ENCODE data around the gene GDA.

The GDA gene

DNA sequence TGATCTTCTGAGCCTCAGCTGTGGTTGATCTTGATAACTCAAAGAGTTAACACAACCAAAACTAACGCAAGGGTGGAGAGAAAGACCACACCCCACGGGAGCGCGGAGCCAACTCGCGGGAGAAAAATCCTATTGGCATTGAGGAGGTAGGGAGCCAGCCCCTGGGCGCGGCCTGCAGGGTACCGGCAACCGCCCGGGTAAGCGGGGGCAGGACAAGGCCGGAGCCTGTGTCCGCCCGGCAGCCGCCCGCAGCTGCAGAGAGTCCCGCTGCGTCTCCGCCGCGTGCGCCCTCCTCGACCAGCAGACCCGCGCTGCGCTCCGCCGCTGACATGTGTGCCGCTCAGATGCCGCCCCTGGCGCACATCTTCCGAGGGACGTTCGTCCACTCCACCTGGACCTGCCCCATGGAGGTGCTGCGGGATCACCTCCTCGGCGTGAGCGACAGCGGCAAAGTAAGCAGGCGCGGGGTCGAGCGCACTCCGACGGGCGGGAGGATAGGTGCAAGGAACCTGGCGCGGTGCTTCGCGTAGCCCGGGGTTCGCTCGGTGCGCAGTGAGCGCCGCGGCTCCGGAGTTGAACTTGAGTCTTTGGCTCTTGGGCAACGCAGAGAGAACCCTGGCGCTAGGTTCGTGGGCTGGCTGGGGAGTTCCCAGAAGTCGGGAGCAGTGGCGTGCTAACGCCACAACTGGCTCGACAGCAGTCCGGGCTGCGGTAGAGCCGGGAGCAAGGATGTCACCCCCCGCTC lies at the start of gene GDA:
TSS of gene GDA (plus strand) at position 210 of the 745 bp plus-strand sequence. CDS start at position 330, 120 bp downstream.
- DNase-seq (ENCODE audit: low spot score), result no peak

DNA sequence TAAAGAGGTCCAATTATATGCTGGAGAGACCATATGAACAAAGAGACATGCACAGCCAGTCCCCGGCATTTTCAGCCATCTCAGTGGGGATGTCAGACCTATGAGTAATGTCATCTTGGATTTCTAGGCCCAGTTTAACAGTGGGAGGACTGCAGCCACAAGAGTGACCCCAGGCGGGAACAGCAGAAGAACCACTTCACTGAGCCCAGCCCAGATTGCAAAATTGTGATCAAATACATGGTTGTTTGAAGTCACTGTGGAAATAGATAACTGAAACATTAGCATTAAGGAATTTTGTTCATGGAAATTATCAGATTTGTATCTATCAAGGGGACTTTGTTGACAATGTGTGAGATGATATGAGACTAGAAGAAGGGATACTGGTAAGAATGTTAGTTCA lies 46.7 kb upstream of the GDA start:
- DNase-seq (ENCODE audit: low spot score), result no peak

DNA sequence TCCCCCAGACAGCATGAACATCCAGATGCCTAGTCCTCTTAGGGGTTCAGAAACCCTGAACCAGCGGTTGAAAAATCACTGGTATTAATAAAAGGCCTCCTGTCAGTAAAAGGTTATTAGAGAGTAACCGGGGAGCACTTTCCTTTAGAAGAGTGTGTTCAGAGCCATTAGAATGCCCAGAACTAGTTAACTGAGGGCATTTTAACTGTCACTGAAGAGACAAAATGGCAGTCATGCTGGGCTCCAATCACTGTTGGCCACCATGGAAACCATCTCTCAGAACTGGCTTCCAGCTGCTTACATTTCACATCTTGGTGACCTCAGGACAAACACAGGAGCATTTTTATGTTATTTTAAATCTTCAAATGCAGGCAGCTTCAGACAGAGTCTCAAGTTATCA lies 36.2 kb upstream of the GDA start:
- DNase-seq (ENCODE audit: low spot score), result no peak

DNA sequence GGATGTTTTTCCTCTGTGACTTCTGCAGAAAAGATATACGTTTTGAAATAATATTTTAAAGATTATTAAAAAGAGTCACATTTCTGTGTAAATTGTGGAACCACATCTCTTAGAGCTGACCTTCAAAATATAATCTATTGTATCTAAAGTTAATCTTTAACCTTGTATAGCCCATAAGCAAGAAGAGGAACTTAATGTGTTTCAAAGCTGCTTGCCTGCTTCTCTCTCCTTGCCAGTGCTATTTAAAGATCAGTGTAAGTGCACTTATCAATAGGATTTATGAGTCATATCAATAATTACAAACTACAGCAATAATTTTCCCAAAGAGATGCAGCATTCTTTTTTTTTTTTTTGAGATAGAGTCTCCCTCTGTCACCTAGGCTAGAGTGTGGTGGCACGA lies 29.4 kb upstream of the GDA start:
- DNase-seq (ENCODE audit: low spot score), result no peak

DNA sequence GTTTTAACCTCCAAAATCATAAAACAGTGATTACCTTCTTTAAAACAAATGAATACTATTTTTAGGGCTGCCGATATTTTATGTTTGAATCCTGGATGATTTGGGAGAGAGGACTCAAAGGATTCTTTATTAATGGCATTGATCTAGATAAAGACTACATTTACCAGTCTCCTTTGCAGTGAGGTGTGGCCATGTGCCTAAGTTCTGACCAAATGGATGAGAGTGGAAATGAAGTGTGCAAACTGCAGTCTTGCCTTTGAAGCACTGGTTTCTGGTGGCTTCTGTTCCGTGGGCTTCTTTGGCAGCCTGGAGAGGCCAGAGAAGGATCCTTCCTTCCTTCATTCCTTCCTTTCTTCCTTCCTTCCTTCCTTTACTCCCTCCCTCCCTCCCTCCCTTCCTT lies 24.3 kb upstream of the GDA start:
- no peak for DNase-seq (ENCODE audit: low spot score)

DNA sequence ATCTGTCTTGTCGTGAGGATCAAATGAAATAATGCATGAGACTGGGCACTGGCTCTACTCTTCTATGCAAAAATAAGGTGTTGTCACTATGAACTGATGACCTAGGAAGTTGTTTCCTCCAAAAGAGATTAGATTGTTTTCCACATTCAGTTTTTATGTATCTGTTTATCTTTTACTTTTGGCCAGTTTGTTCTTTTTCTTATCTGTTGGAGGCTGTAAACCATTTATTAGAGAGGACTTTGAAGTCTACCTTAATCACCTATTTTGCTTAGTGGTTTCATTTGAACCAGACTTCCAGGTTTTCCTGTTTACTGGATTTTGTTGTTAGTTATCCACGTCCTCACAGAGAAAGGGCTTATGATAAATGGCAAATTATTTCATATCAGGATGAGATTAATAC lies 21.5 kb upstream of the GDA start:
- no peak for DNase-seq (ENCODE audit: low spot score)

DNA sequence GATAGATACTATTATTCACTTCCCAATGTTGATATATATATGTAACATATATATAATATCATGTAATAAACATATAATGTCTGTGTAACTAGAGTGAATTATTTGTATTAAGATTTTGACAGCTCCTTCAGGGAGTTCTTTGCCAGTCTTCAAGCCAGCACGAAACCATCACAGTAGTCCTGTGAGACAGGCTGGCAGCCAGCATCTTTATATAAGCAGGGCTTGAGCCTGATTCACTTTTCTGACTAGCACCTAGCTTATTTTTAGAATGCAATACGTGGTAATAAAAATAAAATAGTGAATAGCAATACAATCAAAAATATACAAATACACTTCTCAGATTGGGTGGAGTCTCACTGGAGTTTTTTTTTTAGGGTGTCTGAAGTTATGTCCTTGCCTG lies 20.7 kb upstream of the GDA start:
- no peak for DNase-seq (ENCODE audit: low spot score)

DNA sequence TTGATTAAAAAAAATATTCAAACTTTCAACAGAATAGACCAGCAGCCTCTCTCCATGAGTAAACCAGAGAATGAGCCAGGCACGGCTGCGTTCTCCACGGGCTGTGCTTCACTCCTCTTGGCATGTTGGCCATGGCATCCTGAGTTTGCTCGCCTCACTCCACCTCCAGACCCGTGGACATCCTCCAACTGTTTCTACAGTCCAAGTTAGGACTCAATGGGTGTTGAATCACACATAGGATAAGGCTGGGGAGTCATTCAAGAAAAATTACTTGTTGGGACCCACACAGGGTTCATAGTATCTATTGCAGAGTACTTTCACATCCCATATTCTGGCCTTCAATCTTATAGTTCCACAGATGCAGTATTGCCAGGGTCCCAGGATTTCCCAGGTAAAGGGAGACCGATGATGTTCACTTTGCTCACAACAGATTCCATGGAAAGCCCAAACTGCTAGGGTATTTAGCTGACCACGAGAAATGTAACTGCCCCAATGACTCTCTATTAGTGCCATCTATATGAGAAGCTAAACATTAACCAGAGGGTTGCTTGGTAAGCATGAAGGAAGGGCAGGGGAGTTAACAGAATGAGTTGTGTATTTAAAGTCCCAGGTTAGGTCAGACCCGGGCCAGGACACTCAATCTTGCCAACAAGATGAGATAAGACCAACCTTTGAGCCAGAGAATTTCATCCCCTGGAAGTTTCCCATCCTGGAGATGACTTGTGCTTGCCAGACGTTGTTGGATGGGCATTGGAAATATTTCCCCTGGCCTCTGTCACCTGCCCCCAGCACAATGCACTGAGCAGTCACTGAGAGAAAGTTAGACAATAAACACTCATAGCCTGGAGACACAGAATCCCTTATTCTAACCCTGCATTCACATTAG lies 19.7 kb upstream of the GDA start:
- no peak for DNase-seq (ENCODE audit: low spot score)

DNA sequence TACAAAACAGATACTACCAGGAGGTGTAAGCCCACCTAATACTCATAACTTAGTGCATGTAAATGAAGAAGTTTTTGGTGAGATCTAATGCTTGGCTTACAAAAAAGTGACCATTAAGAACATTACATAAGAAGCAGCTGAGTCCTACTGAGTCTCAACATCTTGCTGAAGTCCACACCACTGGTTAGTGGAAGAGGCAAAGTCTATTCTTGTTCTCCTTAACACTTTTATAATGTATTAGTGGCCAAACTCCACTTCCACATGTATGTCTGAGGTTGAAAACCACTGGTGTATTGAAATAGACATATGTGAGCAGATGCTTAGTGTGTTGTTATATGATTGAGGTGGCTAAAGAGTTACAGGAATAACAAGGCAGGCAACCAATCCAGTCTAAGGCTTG lies 18.9 kb upstream of the GDA start:
- DNase-seq (ENCODE audit: low spot score), result no peak

DNA sequence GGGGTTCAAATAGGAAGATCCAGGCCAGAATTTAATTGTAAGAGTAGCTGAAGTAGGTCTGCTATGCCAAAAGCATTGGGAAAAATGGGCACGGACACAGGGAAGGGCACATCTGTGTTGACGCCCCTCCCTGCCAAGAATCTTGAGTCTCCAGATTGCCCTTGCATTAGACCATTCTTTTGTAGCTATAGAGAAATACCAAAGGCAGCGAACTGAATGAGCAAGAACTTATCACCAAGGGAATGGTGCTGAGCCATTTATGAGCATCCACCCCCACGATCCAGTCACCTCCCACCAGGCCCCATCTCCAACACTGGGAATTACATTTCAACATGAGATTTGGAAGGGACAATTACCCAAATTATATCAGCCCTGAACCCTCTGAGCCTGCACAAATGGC lies 18.0 kb upstream of the GDA start:
- DNase-seq (ENCODE audit: low spot score), result no peak

DNA sequence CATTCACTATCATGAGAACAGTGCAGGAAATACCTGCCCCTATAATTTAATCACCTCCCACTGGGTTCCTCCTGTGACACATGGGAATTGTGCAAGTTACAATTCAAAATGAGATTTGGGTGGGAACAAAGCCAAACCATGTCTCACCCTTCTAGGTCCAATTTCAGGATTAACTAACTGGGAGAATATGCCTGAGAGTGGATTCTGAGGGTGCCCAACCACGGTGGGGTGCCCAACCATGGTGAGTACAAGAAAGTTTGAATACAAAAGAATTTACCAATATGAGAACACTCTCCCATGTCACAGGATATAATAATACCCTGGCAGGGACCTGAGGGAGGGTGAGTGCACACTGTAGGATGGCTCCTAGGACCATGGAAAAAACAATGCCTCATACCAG lies 17.2 kb upstream of the GDA start:
- DNase-seq (ENCODE audit: low spot score), result no peak

DNA sequence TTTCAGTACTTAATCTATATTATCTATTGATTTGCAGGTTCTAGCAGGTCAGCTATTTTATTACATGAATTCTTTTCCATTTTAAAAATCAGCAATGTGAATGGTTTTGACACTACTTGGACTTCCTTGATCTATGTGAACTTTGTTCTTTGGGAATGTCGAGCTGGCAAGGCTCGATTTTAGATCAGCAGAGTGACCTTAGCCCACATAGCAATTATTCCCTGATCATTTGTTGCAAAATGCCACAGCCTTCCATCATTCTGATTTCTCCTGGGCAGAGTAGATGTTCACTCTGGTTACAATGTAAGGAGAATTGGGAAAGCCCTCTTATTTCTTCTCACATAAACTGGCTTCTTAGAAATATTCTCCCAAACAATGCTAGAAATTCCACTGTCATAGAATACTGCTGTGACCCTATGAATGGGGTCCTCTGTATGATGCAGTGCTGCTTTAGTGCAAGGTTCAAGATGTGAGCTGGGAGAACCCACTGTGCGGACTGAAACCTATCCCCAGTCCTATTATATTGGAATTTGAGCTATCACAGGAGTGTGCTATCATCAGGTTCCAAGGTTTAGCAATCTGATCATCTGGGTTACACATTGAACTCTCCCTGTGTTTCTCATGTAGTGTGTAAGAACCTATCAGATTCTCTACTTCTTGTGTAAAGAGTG lies 15.7 kb upstream of the GDA start:
- no peak for DNase-seq (ENCODE audit: low spot score)

DNA sequence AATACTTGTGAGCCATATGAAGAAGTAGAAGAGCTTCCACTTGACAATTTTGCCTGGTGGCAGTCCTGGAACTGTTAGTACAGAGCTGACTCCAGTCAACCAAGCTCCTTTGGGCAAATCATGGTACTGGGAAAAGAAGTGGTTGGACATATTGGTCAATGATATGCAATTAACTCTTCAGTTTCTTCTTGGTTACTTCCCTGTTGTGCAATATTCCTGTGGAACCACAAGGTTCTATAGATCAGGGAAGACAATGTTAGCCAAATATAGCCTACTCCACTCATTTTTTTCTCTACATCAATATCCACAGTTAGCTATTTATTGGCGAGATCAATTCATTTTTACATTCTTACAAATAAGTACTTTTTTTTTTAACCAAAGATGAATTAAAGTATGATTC lies 14.4 kb upstream of the GDA start:
- no peak for DNase-seq (ENCODE audit: low spot score)

DNA sequence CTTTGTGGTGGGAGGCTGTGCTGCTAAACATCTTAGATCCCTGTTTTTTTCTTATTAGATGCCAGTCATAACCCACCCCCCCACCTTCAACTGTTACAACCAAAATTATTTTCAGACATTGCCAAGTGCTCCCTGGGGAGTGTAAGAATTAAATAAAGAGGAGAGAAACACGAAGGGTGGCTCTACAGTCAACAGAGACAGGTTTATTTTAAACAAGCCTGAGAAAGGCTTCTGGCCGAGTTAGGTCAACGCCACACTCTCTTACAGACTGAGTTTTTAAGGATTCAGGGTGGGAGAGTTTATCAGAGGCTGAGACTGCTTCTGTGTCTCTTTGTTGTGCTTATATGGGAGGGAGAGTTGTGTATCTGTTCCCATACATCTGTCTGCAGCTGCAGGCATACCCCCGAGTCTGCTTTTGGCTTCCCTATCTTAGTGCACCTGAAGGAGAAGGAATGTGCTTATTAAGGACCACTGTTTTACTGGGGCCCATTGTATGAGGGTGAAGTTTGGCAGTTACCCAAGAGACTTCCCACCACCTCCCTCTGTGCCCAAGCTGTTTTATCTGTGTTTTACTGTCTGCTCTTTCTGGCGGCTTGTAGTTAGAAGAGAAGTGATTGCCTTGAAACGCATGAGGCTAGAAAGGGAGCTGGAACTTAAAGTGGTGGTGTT lies 11.4 kb upstream of the GDA start:
- DNase-seq (ENCODE audit: low spot score), result no peak

DNA sequence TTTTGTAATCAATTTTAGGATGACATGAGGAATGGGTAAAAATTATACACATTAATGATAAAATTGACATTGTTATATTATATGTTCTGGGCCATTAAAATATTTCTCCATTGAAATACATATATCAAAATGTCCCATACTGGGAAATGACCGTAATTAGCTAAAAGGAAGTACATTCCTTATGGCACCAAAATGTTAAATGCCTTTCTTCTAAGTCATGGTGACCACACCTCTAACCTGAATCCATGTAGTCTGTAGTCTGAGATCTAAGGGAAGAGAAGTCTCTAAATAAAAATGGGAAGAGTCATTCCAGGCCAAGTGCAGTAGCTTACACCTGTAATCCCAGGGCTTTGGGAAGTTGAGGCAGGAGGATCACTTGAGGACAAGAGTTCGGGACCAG lies 10.0 kb upstream of the GDA start:
- no peak for DNase-seq (ENCODE audit: low spot score)

DNA sequence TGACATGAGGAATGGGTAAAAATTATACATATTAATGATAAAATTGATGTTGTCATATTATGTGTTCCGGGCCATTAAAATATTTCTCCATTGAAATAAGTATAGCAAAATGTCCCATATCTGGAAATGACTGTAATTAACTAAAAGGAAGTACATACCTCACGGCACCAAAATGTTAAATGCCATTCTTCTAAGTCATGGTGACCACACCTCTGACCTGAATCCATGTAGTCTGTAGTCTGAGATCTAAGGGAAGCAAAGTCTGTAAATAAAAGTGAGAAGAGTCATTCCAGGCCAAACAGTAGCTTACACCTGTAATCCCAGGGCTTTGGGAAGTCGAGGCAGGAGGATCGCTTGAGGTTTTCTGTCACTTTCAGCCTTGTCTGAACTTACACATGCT lies 8.7 kb upstream of the GDA start:
- no peak for DNase-seq (ENCODE audit: low spot score)

DNA sequence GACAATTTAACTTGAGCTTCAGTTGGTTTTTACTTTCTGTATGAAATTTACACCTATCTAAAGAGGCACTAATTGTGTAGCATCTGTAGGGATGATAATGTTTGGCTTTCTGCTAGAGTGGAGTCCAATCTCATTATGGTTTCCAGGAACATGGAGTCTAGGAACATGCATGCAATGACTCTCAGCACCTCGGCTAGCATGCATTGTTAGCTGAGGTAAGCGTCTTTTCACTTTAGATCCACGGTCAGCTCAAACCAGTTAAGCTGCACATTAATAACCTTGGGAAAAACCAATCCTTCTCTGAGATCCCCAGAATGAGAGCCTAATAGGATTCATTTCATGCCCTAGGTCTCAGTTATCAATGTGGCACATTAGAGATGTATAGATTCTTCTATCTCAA lies 7.8 kb upstream of the GDA start:
- DNase-seq (ENCODE audit: low spot score), result no peak

DNA sequence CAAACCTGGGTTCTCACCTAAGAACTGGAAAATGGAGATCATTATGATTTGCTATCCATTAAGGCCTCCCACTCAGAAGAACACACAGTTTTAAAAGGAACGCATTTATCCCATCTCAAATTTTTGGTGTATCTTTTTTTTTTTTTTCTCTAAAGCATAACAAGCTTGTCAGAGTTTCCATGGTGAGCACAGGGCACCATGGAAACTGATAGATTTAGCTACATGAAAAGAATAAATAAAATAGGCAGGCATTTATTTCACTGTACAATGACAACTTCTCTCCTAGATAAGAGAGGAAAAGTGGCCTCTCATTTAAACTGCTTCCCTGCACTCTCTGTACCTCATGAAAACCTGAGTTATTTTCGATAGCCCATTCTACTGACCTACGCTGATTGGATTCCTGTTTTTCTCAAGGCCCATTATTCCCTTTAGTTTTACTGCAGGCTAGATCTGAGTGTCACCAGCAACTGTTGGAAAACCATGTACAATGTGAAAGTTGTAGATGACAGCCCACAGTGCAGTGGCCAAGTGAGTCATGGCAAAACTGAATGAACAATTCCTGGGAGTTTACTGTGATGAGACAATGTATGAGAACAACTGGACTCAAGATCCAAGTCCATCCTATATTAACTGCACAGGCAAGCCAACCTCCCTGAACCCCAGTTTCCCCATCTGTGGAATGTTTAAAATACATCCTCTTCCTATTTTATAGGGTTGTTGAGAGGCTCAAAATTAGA lies 4.3 kb upstream of the GDA start:
- no peak for DNase-seq (ENCODE audit: low spot score)

DNA sequence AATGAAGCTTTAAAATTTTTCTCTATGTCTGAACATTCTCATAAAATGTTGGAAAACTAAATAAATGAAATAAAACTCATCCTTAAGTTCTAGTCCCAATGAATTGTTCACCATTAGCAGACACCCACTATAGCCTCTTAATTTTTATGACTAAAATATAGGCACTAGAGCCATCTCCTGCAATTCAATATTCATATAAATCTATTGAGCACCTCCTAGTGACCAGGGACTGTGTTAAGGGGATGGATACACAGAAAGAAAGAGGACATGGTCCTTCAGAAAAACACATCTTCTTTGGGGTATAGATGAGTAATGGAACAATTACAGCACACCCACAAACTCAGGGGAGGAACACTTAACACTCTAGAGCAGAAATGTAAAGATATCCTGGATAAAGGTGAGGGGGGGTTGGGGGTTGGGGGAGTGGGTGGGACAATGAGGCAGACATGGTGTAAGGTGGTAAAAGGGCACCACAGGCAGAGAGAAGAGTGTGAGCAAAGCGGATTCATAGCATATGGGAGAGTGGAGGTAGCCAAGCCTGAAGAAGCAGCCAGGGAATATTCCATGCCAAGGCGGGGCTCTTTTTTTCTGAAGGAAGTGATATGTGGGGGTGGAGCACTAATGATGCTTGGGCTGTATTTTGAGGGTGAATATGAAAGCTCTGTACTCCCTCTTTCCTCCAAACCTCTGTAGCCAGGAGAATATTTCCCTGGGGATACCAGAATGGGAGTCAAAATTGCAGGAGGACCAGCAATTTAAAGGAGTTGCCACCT lies 3.3 kb upstream of the GDA start:
- DNase-seq (ENCODE audit: low spot score), result no peak

DNA sequence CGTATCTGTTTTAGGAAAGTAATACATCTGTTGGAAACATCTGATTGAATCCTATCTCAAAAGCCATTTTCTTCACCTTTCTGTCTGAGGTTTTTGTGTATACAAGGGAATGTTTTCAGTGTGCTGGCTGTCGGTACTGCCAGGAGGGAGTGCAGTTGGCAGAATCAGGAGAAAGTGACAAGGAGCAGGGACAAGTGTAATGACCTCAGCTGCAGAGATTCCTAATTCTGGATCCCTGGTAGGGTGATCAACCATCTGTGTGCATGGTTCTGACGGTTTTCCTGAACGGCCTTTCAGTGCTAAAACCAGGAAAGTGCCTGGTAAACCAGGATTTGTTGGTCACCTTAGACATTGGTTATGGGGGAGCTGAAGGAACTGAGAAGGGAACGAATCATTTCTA lies 1.6 kb upstream of the GDA start:
- no peak for DNase-seq (ENCODE audit: low spot score)

DNA sequence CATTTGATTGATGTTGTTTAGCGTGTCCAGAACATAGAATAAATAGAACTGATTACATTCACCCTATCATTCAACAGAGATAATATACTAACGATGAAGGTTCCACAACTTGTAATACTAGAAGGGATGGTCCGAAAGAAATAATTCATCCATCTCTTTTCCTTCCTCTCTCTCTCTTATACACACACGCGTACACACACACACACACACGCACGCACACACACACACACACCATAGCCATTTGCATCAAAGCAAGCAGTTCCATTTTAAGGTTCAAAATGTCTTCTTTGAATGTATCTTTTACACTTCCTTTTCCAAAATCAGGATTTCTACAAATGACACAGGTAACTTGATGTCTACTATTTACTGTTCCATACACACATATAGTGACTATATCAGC lies 887 bp downstream of the GDA start:
- no peak for DNase-seq (ENCODE audit: low spot score)
